Forelimb muscle (tissue), 1 donor: ENCODE measurements around the gene AHCYL2. TPM values are rescaled to one million over a fixed set of nuclear protein-coding genes. Genes with fewer than 3 reads are reported as not detected.
"Not testable (repeated sequence)": the region's sequence is repeated elsewhere in the genome, so short reads cannot be mapped to it uniquely, and the experiment has no call there.

ENCODE experiments used
- DNase-seq: peaks from one replicate; pipeline ENCODE4 v3.0.0-alpha.2; 2013; ENCODE audit warnings: low read depth
- polyA plus RNA-seq: library from polyadenylated mRNA; unstranded; fragments of 120-200 nt; gene quantifications from one replicate; pipeline ENCODE4 v1.2.1, GENCODE V29; 2013; ENCODE audit not compliant: insufficient read length

The AHCYL2 gene
- polyA plus RNA-seq, 1 donor: 18.9 TPM

- DNase-seq: no peak
Measured at GRCh38 chr7:129209067-129209926, 15.5 kb upstream of the AHCYL2 start.

GRCh38 chr7:129210256-129210988 is 14.4 kb upstream of the AHCYL2 start:
- no peak for DNase-seq

- DNase-seq: no peak
Measured at GRCh38 chr7:129210989-129211312, 13.9 kb upstream of the AHCYL2 start.

GRCh38 chr7:129212126-129212525 is 12.7 kb upstream of the AHCYL2 start:
- no peak for DNase-seq

- DNase-seq: no peak
Measured at GRCh38 chr7:129212596-129212995, 12.2 kb upstream of the AHCYL2 start.

- DNase-seq: no peak
Measured at GRCh38 chr7:129213828-129214227, 11.0 kb upstream of the AHCYL2 start.

- DNase-seq: not testable (repeated sequence)
Measured at GRCh38 chr7:129215691-129216090, 9.1 kb upstream of the AHCYL2 start.

GRCh38 chr7:129216101-129216715 is 8.6 kb upstream of the AHCYL2 start:
- not testable (repeated sequence) for DNase-seq

- DNase-seq: not testable (repeated sequence)
Measured at GRCh38 chr7:129216821-129217416, 7.9 kb upstream of the AHCYL2 start.

GRCh38 chr7:129218514-129219062 is 6.2 kb upstream of the AHCYL2 start:
- DNase-seq: peak; percentile 78

GRCh38 chr7:129219166-129219565 is 5.7 kb upstream of the AHCYL2 start:
- DNase-seq: not testable (repeated sequence)

- DNase-seq: no peak
Measured at GRCh38 chr7:129222064-129222463, 2.8 kb upstream of the AHCYL2 start.

- DNase-seq: no peak
Measured at GRCh38 chr7:129225206-129225930, 538 bp downstream of the AHCYL2 start.

GRCh38 chr7:129225931-129226572 is 1.2 kb downstream of the AHCYL2 start:
- no peak for DNase-seq

GRCh38 chr7:129227646-129228578 is 3.1 kb downstream of the AHCYL2 start:
- no peak for DNase-seq

- no peak for DNase-seq
Measured at GRCh38 chr7:129228633-129229032, 3.8 kb downstream of the AHCYL2 start.

GRCh38 chr7:129231666-129232065 is 6.8 kb downstream of the AHCYL2 start:
- DNase-seq: no peak

- DNase-seq: no peak
Measured at GRCh38 chr7:129238546-129238945, 13.7 kb downstream of the AHCYL2 start.

- DNase-seq: no peak
Measured at GRCh38 chr7:129240119-129240820, 15.4 kb downstream of the AHCYL2 start.
